Suprapubic skin (tissue), 4 donors: ENCODE results near the gene DTNB.

ENCODE experiments used
- CTCF ChIP-seq, 2 donors: fragments of 200-600 bp in 1 of 2; fragments of 450-650 bp in 1 of 2; sonication (generic) in 1 of 2; IDR thresholded peaks; one replicate each; pipeline ENCODE4 v1.5.1; 2016 to 2019; ENCODE audit warnings: antibody characterized with exemption in 2 of 2, mild to moderate bottlenecking in 1 of 2, moderate library complexity in 1 of 2
- EP300 ChIP-seq: sonication (generic); formaldehyde crosslinking; IDR thresholded peaks from one replicate; pipeline ENCODE4 v1.6.1; 2017; ENCODE audit warnings: antibody characterized with exemption
- POLR2A ChIP-seq, 2 donors: fragments of 450-650 bp; IDR thresholded peaks; one replicate each; pipeline ENCODE4 v1.6.1; 2017; ENCODE audit warnings: antibody characterized with exemption in 2 of 2, mild to moderate bottlenecking in 2 of 2, moderate library complexity in 2 of 2
- POLR2AphosphoS5 ChIP-seq, 3 donors: sonication (generic); formaldehyde crosslinking; IDR thresholded peaks; one replicate each; pipeline ENCODE4 v1.6.1; 2017; ENCODE audit warnings: antibody characterized with exemption in 3 of 3

- TF ChIP-seq CTCF (IDR thresholded peaks at IDR 0.05) (no peak), POLR2AphosphoS5 (IDR thresholded peaks at IDR 0.05) (no peak), POLR2A (IDR thresholded peaks at IDR 0.05) (no peak), EP300 (no peak)
Observed at GRCh38 chr2:25373269-25373981, 300.0 kb downstream of the DTNB start.
